ENCODE measurements around the gene PYDC1. TPM values are rescaled to one million over a fixed set of nuclear protein-coding genes. Genes with fewer than 3 reads are reported as not detected.

Gene PYDC1
- total and polyA plus RNA-seq, 10 of the 15 experiments (the other 5 are each of a cell fraction or from before 2014, with no cell fraction given): not detected

- TF ChIP-seq NR2C2 (IDR thresholded peaks at IDR 0.05; ENCODE audit: borderline replicate concordance, control insufficient read depth, insufficient read length, low read depth): no peak
- no peak for TF ChIP-seq ZNF384 (IDR thresholded peaks at IDR 0.05; ENCODE audit: borderline replicate concordance, low read depth, low read length)
Observed at GRCh38 chr16:31204871-31205666, 11.9 kb downstream of the PYDC1 start (continued).

- ChIA-PET RAD21 (ENCODE audit: unreplicated experiment) (interaction anchor here (0.7 to 3.1 kb wide), 17 partner anchors 8 to 241 kb away, joined by 3 to 14 read pairs (median 6); partner anchors contain the start of genes FUS and ITGAX), POLR2A (interaction anchor here (0.7 to 3.5 kb wide), 13 partner anchors 9 to 151 kb away, joined by 3 to 26 read pairs (median 4); partner anchors contain the start of genes FUS, ITGAM and KAT8), SMC1A (ENCODE audit: uncharacterized antibody, unreplicated experiment) (interaction anchor here (0.6 to 2.2 kb wide), 19 partner anchors 13 to 228 kb away, joined by 3 to 14 read pairs (median 3); partner anchors contain the start of genes ITGAM, ITGAX and PYDC1), CTCF (interaction anchor here (0.6 to 3.5 kb wide), 13 partner anchors 20 to 258 kb away, joined by 3 to 26 read pairs (median 4); partner anchors contain the start of genes FUS and ZNF843)
- no peaks in the 10 kb centered on the region for H3K27me3 ChIP-seq (replicated peaks in 1 of 2; ENCODE audit: control insufficient read depth in 2 of 2, insufficient read depth in 2 of 2, low read length in 1 of 2)
- H3K9ac ChIP-seq (ENCODE audit: control insufficient read depth, insufficient read depth, low read length): peak within 1 kb of the TSS; percentile 74
- no peaks in the 10 kb centered on the region for H4K20me1 ChIP-seq (ENCODE audit: control insufficient read depth, insufficient read depth)
- H3K4me1 ChIP-seq (ENCODE audit: control insufficient read depth, insufficient read depth, low read length): peaks cover 24% of the 10 kb centered on the region
- H3K4me2 ChIP-seq (ENCODE audit: control insufficient read depth, insufficient read depth): peak within 1 kb of the TSS; percentile 91
- no peaks in the 10 kb centered on the region for H3K9me3 ChIP-seq (replicated peaks; ENCODE audit: control insufficient read depth, insufficient read depth, low read length)
- H3K27ac ChIP-seq (ENCODE audit: control insufficient read depth, insufficient read depth): peak within 1 kb of the TSS; percentile 76
- peaks cover 0 to 4% of the 10 kb centered on the region in 2 experiments; a peak in 2 of 4 replicates for H3K36me3 ChIP-seq (ENCODE audit: control insufficient read depth in 2 of 2, insufficient read depth in 2 of 2, low read length in 1 of 2)
- peak; percentile 31 for FAIRE-seq
- no peak for DNase-seq (ENCODE audit: low read depth, low spot score)
- no TSS peak for BruUV-seq (replicated peaks)
- 2% methylated on average over 55 of the region's 69 CpGs for whole genome bisulfite sequencing (ENCODE audit: insufficient coverage, insufficient replicate concordance, low lambda C conversion rate, missing lambda C conversion rate)
- ATAC-seq: peak; percentile 51
- peak within 1 kb of the TSS; percentile 81 for H2AFZ ChIP-seq (ENCODE audit: control insufficient read depth, low read depth, low read length)
- peaks cover 3% of the 10 kb centered on the region; the same call in 1 of the 2 replicates for H3K79me2 ChIP-seq (ENCODE audit: control insufficient read depth, insufficient read depth, low read length)
- in situ Hi-C loops (cut with MboI): loop anchor here (5.0 to 10.0 kb wide), 2 partner anchors 240 to 672 kb away; partner anchors contain the start of genes ZNF267 and ZNF843
- intact Hi-C loops (cut with micrococcal nuclease; ENCODE audit: unreplicated experiment): loop anchor here (1.0 to 5.0 kb wide), 4 partner anchors 85 to 240 kb away; partner anchors contain the start of gene ZNF843
- H3K4me3 ChIP-seq: peak within 1 kb of the TSS; percentile 86
- TF ChIP-seq CBX3 (IDR thresholded peaks at IDR 0.05; ENCODE audit: borderline replicate concordance, low read depth): no peak
- peak; percentile 78; the same call in 1 of the 2 replicates for TF ChIP-seq IKZF1 (conservative IDR thresholded peaks at IDR 0.05)
- TF ChIP-seq POLR2AphosphoS5 (IDR thresholded peaks at IDR 0.05; ENCODE audit: low read length): peak; percentile 20
- TF ChIP-seq PAX5 (IDR thresholded peaks at IDR 0.05; ENCODE audit: borderline replicate concordance, low read depth, low read length): 0 out of 2 replicates have a peak, but pooled peaks have one; percentile 21
- 0 out of 2 replicates have a peak, but pooled peaks have one; percentile 10 for TF ChIP-seq IRF4 (IDR thresholded peaks at IDR 0.05; ENCODE audit: low read depth, low read length)
- peak; percentile 68; the same call in 1 of the 2 replicates for TF ChIP-seq GATAD2B (conservative IDR thresholded peaks at IDR 0.05; ENCODE audit: low read depth)
- TF ChIP-seq IKZF2 (IDR thresholded peaks at IDR 0.05): peak in 1 of 2 experiments; percentile 35; a peak in 1 of 4 replicates
- peak; percentile 39; the same call in 1 of the 2 replicates for TF ChIP-seq BACH1 (IDR thresholded peaks at IDR 0.05; ENCODE audit: borderline replicate concordance)
- TF ChIP-seq MYC (IDR thresholded peaks at IDR 0.05; ENCODE audit: insufficient read depth, insufficient read length, insufficient replicate concordance, low read length, severe bottlenecking): peak; percentile 26
- no peak for TF ChIP-seq USF1 (IDR thresholded peaks at IDR 0.05; ENCODE audit: borderline replicate concordance, extremely low read length, insufficient read depth, low read depth, low read length)
- TF ChIP-seq PML (IDR thresholded peaks at IDR 0.05; ENCODE audit: low read length): peak; percentile 7; the same call in 1 of the 2 replicates
- TF ChIP-seq NKRF (conservative IDR thresholded peaks at IDR 0.05): peak; percentile 36; the same call in 1 of the 2 replicates
- peak; percentile 13 for TF ChIP-seq SPI1 (IDR thresholded peaks at IDR 0.05; ENCODE audit: borderline replicate concordance, insufficient read depth, low read depth, low read length)
Observed at GRCh38 chr16:31202414-31203375, 14.2 kb downstream of the PYDC1 start, which contains the start of gene PYCARD. TSS of gene PYCARD (minus strand) at chr16:31202760. CDS start at chr16:31202690, 70 bp downstream.

Measured in GM12878 (cell line).